ENCODE data around the gene C12orf60.

GRCh38 chr12:14795028-14795448 is 8.4 kb upstream of the C12orf60 start:
- no peak for TF ChIP-seq CTCF (IDR thresholded peaks at IDR 0.05)
- TF ChIP-seq POLR2A (IDR thresholded peaks at IDR 0.05): no peak
